GM12864 (cell line): ENCODE results near the gene VARS1.
"Not testable (repeated sequence)": the region's sequence is repeated elsewhere in the genome, so short reads cannot be mapped to it uniquely, and the experiment has no call there.

Source experiments
- DNase-seq: peaks from one replicate; pipeline ENCODE4 v3.0.0-alpha.2; 2011; ENCODE audit warnings: low read depth
- H3K4me3 ChIP-seq: 2 replicates; pipeline ENCODE4 v1.5.1; 2011; ENCODE audit warnings: mild to moderate bottlenecking, low read depth, low read length, control low read depth
- CTCF ChIP-seq: IDR thresholded peaks from 2 replicates; pipeline ENCODE4 v1.5.1; 2011; ENCODE audit warnings: low read depth, mild to moderate bottlenecking, moderate library complexity, low read length, control low read depth, inconsistent platforms; ENCODE audit errors: missing control alignments

Gene VARS1

GRCh38 chr6:31794866-31795615, 511 bp downstream of the VARS1 start:
- peak overlapping the region; percentile 94 for H3K4me3 ChIP-seq
- no peak for DNase-seq

GRCh38 chr6:31794294-31794865, 1.2 kb downstream of the VARS1 start:
- peak overlapping the region; percentile 94 for H3K4me3 ChIP-seq
- no peak for DNase-seq
- TF ChIP-seq CTCF, result no peak

More at GRCh38 chr6:31794866-31795615, 511 bp downstream of the VARS1 start:
- no peak for TF ChIP-seq CTCF

DNA sequence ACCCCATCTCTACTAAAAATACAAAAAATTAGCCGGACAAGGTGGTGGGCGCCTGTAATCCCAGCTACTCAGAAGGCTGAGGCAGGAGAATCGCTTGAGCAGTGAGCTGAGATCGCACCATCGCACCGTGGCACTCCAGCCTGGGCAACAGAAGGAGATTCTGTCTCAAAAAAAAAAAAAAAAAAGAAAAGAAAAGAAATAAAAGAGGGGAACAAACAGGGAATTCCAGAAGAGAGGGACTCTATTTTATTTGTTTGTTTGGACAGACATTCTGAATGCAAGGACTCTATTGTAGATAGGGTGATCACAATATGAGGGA, 1.7 kb downstream of the VARS1 start:
- DNase-seq, result not testable (repeated sequence)
- H3K4me3 ChIP-seq, result peak overlapping the region; percentile 94

GRCh38 chr6:31792761-31793171, 2.8 kb downstream of the VARS1 start:
- no peak for TF ChIP-seq CTCF
- DNase-seq, result no peak
- no peak overlapping the region for H3K4me3 ChIP-seq

GRCh38 chr6:31792090-31792374, 3.5 kb downstream of the VARS1 start:
- TF ChIP-seq CTCF, result no peak
- DNase-seq, result no peak
- H3K4me3 ChIP-seq, result no peak overlapping the region

DNA sequence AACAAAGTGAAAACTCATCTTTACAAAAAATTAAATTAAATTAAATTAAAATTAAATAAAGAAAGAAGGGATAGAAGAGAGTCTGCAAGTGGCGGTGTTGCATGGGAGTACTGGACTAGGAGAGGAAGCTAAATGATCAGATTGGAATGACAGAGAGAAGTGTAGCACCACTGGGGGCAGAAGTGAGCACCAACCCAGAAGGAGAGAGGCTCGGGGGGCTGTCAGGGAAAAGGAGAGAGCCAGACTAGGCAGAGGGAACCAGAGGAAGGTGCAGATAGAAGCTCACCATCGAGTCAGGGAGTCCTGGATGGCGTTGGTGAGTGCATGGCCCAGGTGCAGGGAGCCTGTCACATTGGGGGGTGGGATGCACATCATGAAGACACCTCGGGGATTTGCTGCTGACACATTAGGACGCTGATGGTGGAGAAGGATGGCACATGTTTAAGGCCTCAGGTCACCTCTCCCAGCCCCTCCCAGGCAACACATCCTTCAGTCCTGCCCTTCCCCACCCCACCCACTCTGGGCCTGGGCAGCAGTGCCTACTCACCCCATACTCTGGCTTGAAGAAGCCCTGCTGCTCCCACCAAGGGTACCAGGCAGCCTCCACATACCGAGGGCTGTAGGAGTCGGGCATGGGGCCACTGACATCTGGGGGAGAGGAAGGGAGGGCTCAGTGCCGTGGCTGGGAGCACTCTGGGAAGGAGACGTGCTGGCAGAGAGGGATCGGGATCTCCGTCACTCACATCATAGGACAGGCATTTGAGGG, 4.0 kb downstream of the VARS1 start:
- DNase-seq, result no peak
- TF ChIP-seq CTCF, result peak; percentile 75
- H3K4me3 ChIP-seq, result no peak overlapping the region

GRCh38 chr6:31785475-31785874, 10.1 kb downstream of the VARS1 start:
- TF ChIP-seq CTCF, result no peak
- no peak for DNase-seq

More at GRCh38 chr6:31785475-31785874, 10.1 kb downstream of the VARS1 start:
- no peak overlapping the region for H3K4me3 ChIP-seq
